M059J (cell line): ENCODE measurements around the gene DYNC1H1. TPM values are rescaled to one million over a fixed set of nuclear protein-coding genes. Genes with fewer than 3 reads are reported as not detected.
"Not testable (repeated sequence)": the region's sequence is repeated elsewhere in the genome, so short reads cannot be mapped to it uniquely, and the experiment has no call there.

Experiments
- DNase-seq: peaks from one replicate; pipeline ENCODE4 v3.0.0-alpha.2; 2012; ENCODE audit warnings: low read depth
- total RNA-seq: library from RNA; depleted of rRNA; stranded (reverse); fragments of >200 nt; shearing (Covaris generic); gene quantifications from 2 replicates; pipeline ENCODE4 v1.2.3, GENCODE V29; 2014

The DYNC1H1 gene
- total RNA-seq, 1 experiment from 2014 or later, result 257 TPM

GRCh38 chr14:101963656-101964296 lies 597 bp upstream of the DYNC1H1 start:
- no peak for DNase-seq

GRCh38 chr14:101965181-101965544 lies 790 bp downstream of the DYNC1H1 start:
- DNase-seq, result peak; percentile 66

GRCh38 chr14:101965770-101966722 lies 1.7 kb downstream of the DYNC1H1 start:
- peak; percentile 32 for DNase-seq

GRCh38 chr14:101966742-101967141 lies 2.4 kb downstream of the DYNC1H1 start:
- no peak for DNase-seq

GRCh38 chr14:101968186-101968585 lies 3.8 kb downstream of the DYNC1H1 start:
- no peak for DNase-seq

- no peak for DNase-seq
Measured at GRCh38 chr14:101969481-101969880, 5.1 kb downstream of the DYNC1H1 start.

- DNase-seq, result no peak
Measured at GRCh38 chr14:101970830-101971400, 6.5 kb downstream of the DYNC1H1 start.

- not testable (repeated sequence) for DNase-seq
Measured at GRCh38 chr14:101971458-101971857, 7.1 kb downstream of the DYNC1H1 start.

GRCh38 chr14:101972126-101972866 lies 7.9 kb downstream of the DYNC1H1 start:
- DNase-seq, result peak; percentile 96

- DNase-seq, result no peak
Measured at GRCh38 chr14:101973356-101973755, 9.0 kb downstream of the DYNC1H1 start.

GRCh38 chr14:101975231-101975630 lies 10.9 kb downstream of the DYNC1H1 start:
- DNase-seq, result no peak

GRCh38 chr14:101977311-101978071 lies 13.1 kb downstream of the DYNC1H1 start:
- DNase-seq, result no peak

- DNase-seq, result no peak
Measured at GRCh38 chr14:101979666-101980065, 15.3 kb downstream of the DYNC1H1 start.

- no peak for DNase-seq
Measured at GRCh38 chr14:101980251-101980650, 15.9 kb downstream of the DYNC1H1 start.

- peak; percentile 98 for DNase-seq
Measured at GRCh38 chr14:101980700-101981099, 16.3 kb downstream of the DYNC1H1 start.

GRCh38 chr14:101982621-101983020 lies 18.2 kb downstream of the DYNC1H1 start:
- no peak for DNase-seq

GRCh38 chr14:101984831-101985230 lies 20.5 kb downstream of the DYNC1H1 start:
- not testable (repeated sequence) for DNase-seq

- no peak for DNase-seq
Measured at GRCh38 chr14:101985957-101986356, 21.6 kb downstream of the DYNC1H1 start.

GRCh38 chr14:101986953-101987352 lies 22.6 kb downstream of the DYNC1H1 start:
- DNase-seq, result no peak

GRCh38 chr14:101988377-101988776 lies 24.0 kb downstream of the DYNC1H1 start:
- no peak for DNase-seq

- DNase-seq, result no peak
Measured at GRCh38 chr14:101991352-101991751, 27.0 kb downstream of the DYNC1H1 start.
